Fibroblast of villous mesenchyme (primary cell): ENCODE measurements around the gene CSMD2. TPM values are rescaled to one million over a fixed set of nuclear protein-coding genes. Genes with fewer than 3 reads are reported as not detected.

ENCODE experiments used
- DNase-seq: peaks from one replicate; pipeline ENCODE4 v3.0.0-alpha.2; 2010; ENCODE audit warnings: low read depth
- H3K4me3 ChIP-seq: 2 replicates; pipeline ENCODE4 v1.5.1; 2011; ENCODE audit warnings: low read depth, mild to moderate bottlenecking, low read length
- CTCF ChIP-seq: IDR thresholded peaks from 2 replicates; pipeline ENCODE4 v1.5.1; 2012; ENCODE audit warnings: low read depth, mild to moderate bottlenecking, low read length; ENCODE audit not compliant: insufficient read depth
- total RNA-seq: library from RNA; depleted of rRNA; stranded (reverse); fragments of >200 nt; gene quantifications from 2 replicates; pipeline ENCODE4 v1.2.3, GENCODE V29; 2012

The CSMD2 gene
- total RNA-seq, 1 donor, result 3.0 TPM

- no peak for DNase-seq
- no peak for TF ChIP-seq CTCF
- no peak overlapping the region for H3K4me3 ChIP-seq
These were observed 627.1 kb downstream of the CSMD2 start for GRCh38 chr1:33537885-33538284.

- DNase-seq, result no peak
- no peak overlapping the region for H3K4me3 ChIP-seq
- TF ChIP-seq CTCF, result no peak
These were observed 629.7 kb downstream of the CSMD2 start for GRCh38 chr1:33535334-33535733.

- DNase-seq, result no peak
- TF ChIP-seq CTCF, result no peak
These were observed 632.1 kb downstream of the CSMD2 start for GRCh38 chr1:33532936-33533335.

GRCh38 chr1:33532250-33532649, 632.8 kb downstream of the CSMD2 start:
- H3K4me3 ChIP-seq, result no peak overlapping the region
- TF ChIP-seq CTCF, result no peak
- DNase-seq, result no peak

More at GRCh38 chr1:33532936-33533335, 632.1 kb downstream of the CSMD2 start:
- H3K4me3 ChIP-seq, result no peak overlapping the region

GRCh38 chr1:33529957-33530356, 635.1 kb downstream of the CSMD2 start:
- H3K4me3 ChIP-seq, result no peak overlapping the region
- no peak for DNase-seq
- no peak for TF ChIP-seq CTCF

GRCh38 chr1:33527934-33528333, 637.1 kb downstream of the CSMD2 start:
- TF ChIP-seq CTCF, result no peak
- no peak for DNase-seq
- no peak overlapping the region for H3K4me3 ChIP-seq

- no peak for DNase-seq
- no peak overlapping the region for H3K4me3 ChIP-seq
- TF ChIP-seq CTCF, result no peak
These were observed 640.4 kb downstream of the CSMD2 start for GRCh38 chr1:33524586-33524985.
